GM12878 (cell line): ENCODE measurements around the gene MAK. TPM values are rescaled to one million over a fixed set of nuclear protein-coding genes. Genes with fewer than 3 reads are reported as not detected.

ENCODE experiments used
- ATAC-seq: fragments of 200-7000 bp; cut with Tn5 transposase; 3 replicates; pipeline ENCODE4 v1.9.1; 2020; ENCODE audit warnings: mild to moderate bottlenecking, moderate library complexity
- BruUV-seq: library from RNA; stranded (reverse); fragments of 400-500 nt; replicated peaks from 2 replicates; lab custom pipeline; 2021; lab: Mats Ljungman, UMichigan
- CTCF ChIA-PET: fragments of 300-600 bp; sonication (Branson Sonifier 250); formaldehyde crosslinking; extraction: SDS; loops from one replicate; lab custom pipeline; 2021; ENCODE audit warnings: inconsistent platforms; lab: Yijun Ruan, JAX
- POLR2A ChIA-PET: fragments of 350-600 bp; formaldehyde crosslinking; extraction: SDS; loops from one replicate; lab custom pipeline; 2021; ENCODE audit warnings: inconsistent platforms; lab: Charles Lee
- RAD21 ChIA-PET: fragments of 300-600 bp; sonication (Branson Sonifier 250); formaldehyde crosslinking; loops from one replicate; lab custom pipeline; 2023; ENCODE audit warnings: antibody characterized with exemption; ENCODE audit not compliant: unreplicated experiment; lab: Charles Lee
- SMC1A ChIA-PET: fragments of 300-600 bp; sonication (Branson Sonifier 250); formaldehyde crosslinking; loops from one replicate; lab custom pipeline; 2023; ENCODE audit not compliant: unreplicated experiment, uncharacterized antibody; lab: Charles Lee
- DNase-seq: peaks from one replicate; pipeline ENCODE4 v3.0.0-alpha.2; 2011; ENCODE audit warnings: low read depth, low spot score
- FAIRE-seq: peaks from 3 replicates; lab custom pipeline; 2011; peaks lifted over from hg19 to GRCh38; lab: Jason Lieb, UNC
- H2AFZ ChIP-seq: 2 replicates; pipeline ENCODE4 v1.6.0; 2011; ENCODE audit warnings: low read depth, low read length, control low read depth; ENCODE audit not compliant: control insufficient read depth
- H3K27ac ChIP-seq: 2 replicates; pipeline ENCODE4 v1.5.1; 2011; ENCODE audit warnings: control low read depth; ENCODE audit not compliant: control insufficient read depth, insufficient read depth
- H3K27me3 ChIP-seq, 2 experiments: replicated peaks in 1 of 2; 2 replicates each; pipeline versions ENCODE4 v1.6.0 to v1.6.1; 2011; ENCODE audit warnings: low read length in 1 of 2; ENCODE audit not compliant: control insufficient read depth in 2 of 2, insufficient read depth in 2 of 2
- H3K36me3 ChIP-seq, 2 experiments: 2 replicates each; pipeline ENCODE4 v1.5.1; 2011; ENCODE audit warnings: low read length in 1 of 2; ENCODE audit not compliant: control insufficient read depth in 2 of 2, insufficient read depth in 2 of 2
- H3K4me1 ChIP-seq: 2 replicates; pipeline ENCODE4 v1.6.1; 2011; ENCODE audit warnings: mild to moderate bottlenecking, low read length, moderate library complexity, mixed read lengths; ENCODE audit not compliant: control insufficient read depth, insufficient read depth
- H3K4me2 ChIP-seq: 2 replicates; pipeline ENCODE4 v1.6.0; 2011; ENCODE audit warnings: control low read depth; ENCODE audit not compliant: control insufficient read depth, insufficient read depth
- H3K4me3 ChIP-seq: fragments of 200-600 bp; sonication (generic); 2 replicates; pipeline ENCODE4 v1.5.1; 2016
- H3K79me2 ChIP-seq: 2 replicates; pipeline ENCODE4 v1.6.0; 2011; ENCODE audit warnings: low read length; ENCODE audit not compliant: control insufficient read depth, insufficient read depth
- H3K9ac ChIP-seq: 2 replicates; pipeline ENCODE4 v1.8.0; 2011; ENCODE audit warnings: low read length, control low read depth, mixed read lengths; ENCODE audit not compliant: control insufficient read depth, insufficient read depth
- H3K9me3 ChIP-seq: replicated peaks from 3 replicates; pipeline ENCODE4 v1.5.1; 2011; ENCODE audit warnings: mild to moderate bottlenecking, low read length; ENCODE audit not compliant: control insufficient read depth, insufficient read depth
- H4K20me1 ChIP-seq: 2 replicates; pipeline ENCODE4 v1.6.0; 2011; ENCODE audit not compliant: control insufficient read depth, insufficient read depth
- TBL1XR1 ChIP-seq: IDR thresholded peaks from 2 replicates; pipeline ENCODE4 v1.6.1; 2012; ENCODE audit warnings: low read depth, low read length, improper control_type of control experiment
- TCF3 ChIP-seq: IDR thresholded peaks from 2 replicates; pipeline ENCODE4 v1.6.1; 2012; ENCODE audit warnings: low read depth, mild to moderate bottlenecking, low read length, borderline replicate concordance; ENCODE audit not compliant: insufficient read depth
- ZBTB33 ChIP-seq: fragments of 450-650 bp; IDR thresholded peaks from 2 replicates; pipeline ENCODE4 v1.6.1; 2017; ENCODE audit warnings: mild to moderate bottlenecking
- WGBS: methylation state at CpG from one replicate; pipeline ENCODE4 v1.1.6; 2016; ENCODE audit warnings: low lambda C conversion rate; ENCODE audit not compliant: insufficient replicate concordance, insufficient coverage; ENCODE audit errors: missing lambda C conversion rate; 5-methylcytosine and 5-hydroxymethylcytosine counted together
- in situ Hi-C: fragments of 300-500 bp; cut with MboI; formaldehyde crosslinking; loops from 9 replicates; pipeline ENCODE4 v1.14.3; 2018; ENCODE audit warnings: mixed read lengths
- intact Hi-C: fragments of 100-400 bp; cut with micrococcal nuclease; formaldehyde crosslinking; loops from one replicate; pipeline ENCODE4 v1.14.2; 2022; ENCODE audit not compliant: unreplicated experiment
- polyA plus RNA-seq, 11 experiments: library from polyadenylated mRNA; depleted of rRNA in 4 of 11; unstranded in 6 of 11; stranded (reverse) in 5 of 11; fragments of >200 nt; fragmentation: Nextera tagmentation in 4 of 11; fragmentation: Illumina TruSeq in 1 of 11; extraction: Ambion mirVana in 4 of 11; extraction: Trizol in 1 of 11; gene quantifications; 1 replicate in 1 of 11; 2 replicates in 10 of 11; pipeline versions ENCODE4 v1.2.1 to v1.2.3, GENCODE V29; 2011 to 2016; ENCODE audit warnings: inconsistent platforms in 2 of 11, missing spikeins in 2 of 11, low read depth in 1 of 11
- total RNA-seq, 4 experiments: library from RNA; depleted of rRNA in 3 of 4; stranded (reverse); fragments of >200 nt in 3 of 4; fragmentation: Illumina TruSeq in 1 of 4; extraction: Trizol in 1 of 4; gene quantifications; 2 replicates each; pipeline versions ENCODE4 v1.2.1 to v1.2.3, GENCODE V29; 2013 to 2021

The MAK gene
- total and polyA plus RNA-seq, 10 of the 15 experiments (the other 5 are each of a cell fraction or from before 2014, with no cell fraction given), result 0.01 to 0.90 (median 0.13) TPM; not detected in 1

GRCh38 chr6:10719964-10720264, 118.4 kb downstream of the MAK start:
- Histone ChIP-seq H3K27me3 (no peaks in the 10 kb centered on the region), H3K36me3 (no peaks in the 10 kb centered on the region), H2AFZ (peak overlapping the region; percentile 80), H3K79me2 (peaks cover 13% of the 10 kb centered on the region), H3K27ac (peak overlapping the region; percentile 78), H3K4me1 (peaks cover 4% of the 10 kb centered on the region; the same call in 1 of the 2 replicates), H4K20me1 (no peaks in the 10 kb centered on the region), H3K4me3 (peak overlapping the region; percentile 76), H3K9me3 (peaks cover 12% of the 10 kb centered on the region), H3K9ac (peak overlapping the region; percentile 73), H3K4me2 (peak overlapping the region; percentile 75)
- FAIRE-seq, result no peak
- in situ Hi-C loops (no loop called here), intact Hi-C loops (loop anchor here (10.0 kb wide), 1 partner anchor 185 kb away; no protein-coding TSS in a partner anchor)
- 62% methylated on average over 19 of the region's 21 CpGs for WGBS
- RAD21 ChIA-PET, result interaction anchor here (1.3 to 2.4 kb wide), 2 partner anchors 27 to 81 kb away, joined by 3 to 12 read pairs; partner anchors contain the start of gene TMEM14B
- CTCF ChIA-PET, result interaction anchor here (0.9 to 2.2 kb wide), 3 partner anchors 9 to 242 kb away, joined by 3 to 7 read pairs (median 5); no protein-coding TSS in a partner anchor
- POLR2A ChIA-PET, result interaction anchor here (0.8 to 6.0 kb wide), 2 partner anchors 17 to 25 kb away, joined by 3 to 40 read pairs; partner anchors contain the start of genes C6orf52 and PAK1IP1
- TF ChIP-seq TBL1XR1 (no peak), TCF3 (no peak), ZBTB33 (0 out of 2 replicates have a peak, but pooled peaks have one; percentile 10)
- SMC1A ChIA-PET, result interaction anchor here (0.6 to 3.1 kb wide), 5 partner anchors 9 to 242 kb away, joined by 3 to 8 read pairs (median 4); no protein-coding TSS in a partner anchor
- BruUV-seq, result no TSS peak
- no peak for DNase-seq
- no peak for ATAC-seq
